ENCODE results near the gene KLF11.

DNA sequence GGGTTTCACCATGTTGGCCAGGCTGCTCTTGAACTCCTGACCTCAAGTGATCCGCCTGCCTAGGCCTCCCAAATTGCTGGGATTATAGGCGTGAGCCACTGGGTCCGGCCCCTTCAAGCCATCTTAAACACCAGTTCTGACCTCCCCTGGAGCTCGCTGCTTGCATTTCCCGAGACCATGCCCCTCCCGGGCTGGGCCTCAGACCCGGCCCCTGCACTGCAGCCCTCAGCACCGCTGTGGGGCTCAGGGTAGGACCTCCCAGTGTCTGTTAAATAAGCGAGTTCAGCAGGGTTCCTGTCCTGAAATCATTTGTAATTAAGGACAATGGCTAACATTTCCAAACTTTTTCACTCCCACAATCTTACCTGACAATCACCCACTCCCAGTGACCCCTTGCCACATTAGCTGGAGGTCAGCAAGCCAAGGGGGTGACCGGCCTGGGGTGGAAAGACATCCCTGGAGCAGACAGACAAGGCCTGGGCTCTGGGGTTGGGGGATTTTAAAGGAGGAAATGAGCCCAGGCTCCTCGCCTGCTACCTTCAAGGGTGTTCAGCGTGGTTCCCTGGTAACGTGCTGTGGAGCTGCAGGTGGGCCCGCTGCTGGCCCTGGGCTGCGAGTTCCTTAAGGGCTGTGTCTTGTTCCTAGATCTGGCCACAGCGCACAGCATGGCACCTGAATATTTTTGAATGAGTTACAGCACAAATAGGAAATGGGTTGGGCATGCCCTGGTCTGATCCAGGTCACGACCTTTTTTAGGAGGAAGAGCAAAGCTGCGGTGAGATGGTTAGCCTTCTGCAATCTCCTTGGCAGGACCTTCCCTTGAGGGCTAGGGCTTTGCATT is 21.8 kb downstream of the KLF11 start:
- TF ChIP-seq CTCF (IDR thresholded peaks at IDR 0.05), result no peak
- TF ChIP-seq POLR2A (IDR thresholded peaks at IDR 0.05), result no peak
- no peak for TF ChIP-seq POLR2AphosphoS5 (IDR thresholded peaks at IDR 0.05)

Data from breast epithelium (tissue), 3 donors.